HepG2 (cell line): Measurements from ENCODE around the gene MAP10. TPM values are rescaled to one million over a fixed set of nuclear protein-coding genes. Genes with fewer than 3 reads are reported as not detected.

Experiments used
- ATAC-seq: fragments of 200-7000 bp; cut with Tn5 transposase; 3 replicates; pipeline ENCODE4 v1.9.1; 2020; ENCODE audit warnings: mild to moderate bottlenecking, moderate library complexity
- BruUV-seq: library from RNA; stranded (reverse); fragments of 400-500 nt; replicated peaks from 2 replicates; lab custom pipeline; 2021; lab: Mats Ljungman, UMichigan
- CTCF ChIA-PET: fragments of 300-600 bp; formaldehyde crosslinking; extraction: SDS; loops from one replicate; lab custom pipeline; 2021; ENCODE audit warnings: low total read pairs, inconsistent platforms, low intra/inter-chr PET ratio; lab: Yijun Ruan, JAX
- POLR2A ChIA-PET: fragments of 350-600 bp; sonication (Branson Sonifier 250); formaldehyde crosslinking; loops from one replicate; lab custom pipeline; 2020; ENCODE audit warnings: antibody characterized with exemption, inconsistent platforms; lab: Yijun Ruan, JAX
- DNase-seq: peaks from one replicate; pipeline ENCODE4 v3.0.0-alpha.2; 2015; ENCODE audit warnings: low spot score
- FAIRE-seq: peaks from 3 replicates; lab custom pipeline; 2011; peaks lifted over from hg19 to GRCh38; lab: Jason Lieb, UNC
- H2AFZ ChIP-seq: one replicate; pipeline ENCODE4 v1.6.1; 2011; ENCODE audit warnings: low read length, inconsistent platforms
- H3K27ac ChIP-seq: fragments of 300-600 bp; 3 replicates; pipeline ENCODE4 v1.8.0; 2011; ENCODE audit warnings: mixed run types, mild to moderate bottlenecking, mixed read lengths, low read length, inconsistent platforms; ENCODE audit not compliant: insufficient read depth; ENCODE audit errors: extremely low read length
- H3K27me3 ChIP-seq, 2 experiments: fragments of 200-600 bp in 1 of 2; 2 replicates in 1 of 2; 3 replicates in 1 of 2; pipeline versions ENCODE4 v1.6.0 to v1.8.0; 2011; ENCODE audit warnings: low read length in 2 of 2, mild to moderate bottlenecking in 2 of 2, moderate library complexity in 2 of 2, inconsistent platforms in 1 of 2; ENCODE audit not compliant: insufficient read depth in 2 of 2, control insufficient read depth in 1 of 2
- H3K36me3 ChIP-seq, 2 experiments: fragments of 200-600 bp in 1 of 2; replicated peaks in 1 of 2; 2 replicates in 1 of 2; 3 replicates in 1 of 2; pipeline versions ENCODE4 v1.5.1 to v1.8.0; 2011; ENCODE audit warnings: low read length in 2 of 2, inconsistent platforms in 1 of 2; ENCODE audit not compliant: insufficient read depth in 2 of 2, control insufficient read depth in 1 of 2
- H3K4me1 ChIP-seq: 2 replicates; pipeline ENCODE4 v1.5.1; 2012; ENCODE audit warnings: low read length, inconsistent platforms; ENCODE audit not compliant: insufficient read depth
- H3K4me2 ChIP-seq: 2 replicates; pipeline ENCODE4 v1.6.0; 2011; ENCODE audit warnings: low read depth, low read length, inconsistent platforms
- H3K4me3 ChIP-seq, 3 experiments: fragments of 200-600 bp in 1 of 3; sonication (generic), shearing (Covaris generic) in 1 of 3; replicated peaks in 1 of 3; 2 replicates each; pipeline ENCODE4 v1.5.1; 2011 to 2016; ENCODE audit warnings: low read length in 3 of 3, inconsistent platforms in 2 of 3, low read depth in 2 of 3, mild to moderate bottlenecking in 2 of 3, control low read depth in 1 of 3, mixed read lengths in 1 of 3; ENCODE audit not compliant: insufficient read depth in 1 of 3
- H3K79me2 ChIP-seq: one replicate; pipeline ENCODE4 v1.6.1; 2011; ENCODE audit warnings: low read length, inconsistent platforms; ENCODE audit not compliant: insufficient read depth
- H3K9ac ChIP-seq: 2 replicates; pipeline ENCODE4 v1.6.0; 2011; ENCODE audit warnings: mild to moderate bottlenecking, low read depth, low read length, inconsistent platforms; ENCODE audit not compliant: insufficient read depth
- H3K9me3 ChIP-seq: 2 replicates; pipeline ENCODE4 v1.5.1; 2012; ENCODE audit warnings: mild to moderate bottlenecking, low read length
- H4K20me1 ChIP-seq: 2 replicates; pipeline ENCODE4 v1.6.0; 2011; ENCODE audit warnings: inconsistent platforms, mild to moderate bottlenecking, low read length, moderate library complexity; ENCODE audit not compliant: insufficient read depth
- BORCS8-MEF2B ChIP-seq: sonication (generic); formaldehyde crosslinking; IDR thresholded peaks from 2 replicates; pipeline ENCODE4 v1.8.0; 2022; ENCODE audit warnings: mild to moderate bottlenecking, missing genetic modification reagents
- EED ChIP-seq: sonication (generic); formaldehyde crosslinking; IDR thresholded peaks from 2 replicates; pipeline ENCODE4 v1.5.0; 2020; ENCODE audit warnings: mild to moderate bottlenecking, missing genetic modification reagents
- NFE2L2 ChIP-seq: fragments of 150-350 bp; IDR thresholded peaks from 2 replicates; pipeline ENCODE4 v1.6.1; 2014; ENCODE audit warnings: low read length
- NFKBIZ ChIP-seq: IDR thresholded peaks from 2 replicates; pipeline ENCODE4 v1.6.1; 2018; ENCODE audit warnings: missing genetic modification reagents, missing compliant biosample characterization
- PHB2 ChIP-seq: fragments of 450-650 bp; IDR thresholded peaks from 2 replicates; pipeline ENCODE4 v1.6.1; 2018; ENCODE audit not compliant: partially characterized antibody
- PHF5A ChIP-seq: IDR thresholded peaks from one replicate; pipeline ENCODE4 v1.6.1; 2018; ENCODE audit warnings: low read depth, missing genetic modification reagents; ENCODE audit not compliant: unreplicated experiment
- SRY ChIP-seq: sonication (generic); formaldehyde crosslinking; IDR thresholded peaks from 2 replicates; pipeline ENCODE4 v1.8.0; 2022; ENCODE audit warnings: mild to moderate bottlenecking, missing genetic modification reagents
- TBL1XR1 ChIP-seq: fragments of 150-350 bp; IDR thresholded peaks from 2 replicates; pipeline ENCODE4 v1.6.1; 2014; ENCODE audit warnings: borderline replicate concordance, low read length; ENCODE audit not compliant: partially characterized antibody
- TEAD3 ChIP-seq: optimal IDR thresholded peaks from 2 replicates; pipeline ENCODE3; 2016; ENCODE audit warnings: borderline replicate concordance
- TGIF2 ChIP-seq: IDR thresholded peaks from 2 replicates; pipeline ENCODE4 v1.6.1; 2016; ENCODE audit warnings: control low read depth, missing compliant biosample characterization
- TSC22D2 ChIP-seq: sonication (generic); formaldehyde crosslinking; IDR thresholded peaks from 2 replicates; pipeline ENCODE4 v1.5.1; 2020; ENCODE audit warnings: missing genetic modification reagents, mild to moderate bottlenecking, borderline replicate concordance
- ZBTB7B ChIP-seq: sonication (generic); formaldehyde crosslinking; IDR thresholded peaks from 2 replicates; pipeline ENCODE4 v1.4.0; 2020; ENCODE audit warnings: missing genetic modification reagents
- ZFP1 ChIP-seq: IDR thresholded peaks from 2 replicates; pipeline ENCODE4 v1.6.1; 2016
- ZNF24 ChIP-seq: fragments of 450-650 bp; IDR thresholded peaks from 2 replicates; pipeline ENCODE4 v1.6.1; 2017; ENCODE audit warnings: antibody characterized with exemption, mild to moderate bottlenecking
- ZNF256 ChIP-seq: sonication (generic); formaldehyde crosslinking; conservative IDR thresholded peaks from 2 replicates; pipeline ENCODE4 v1.4.0; 2020; ENCODE audit warnings: missing genetic modification reagents
- ZNF263 ChIP-seq: sonication (generic); formaldehyde crosslinking; IDR thresholded peaks from 2 replicates; pipeline ENCODE4 v1.4.0; 2020; ENCODE audit warnings: missing genetic modification reagents
- ZNF44 ChIP-seq: sonication (generic); formaldehyde crosslinking; IDR thresholded peaks from 2 replicates; pipeline ENCODE4 v1.5.1; 2020; ENCODE audit warnings: mild to moderate bottlenecking, missing genetic modification reagents
- ZNF558 ChIP-seq: sonication (generic); formaldehyde crosslinking; IDR thresholded peaks from 2 replicates; pipeline ENCODE4 v1.9.0; 2022; ENCODE audit warnings: mild to moderate bottlenecking, missing genetic modification reagents, borderline replicate concordance
- ZNF577 ChIP-seq: sonication (generic); formaldehyde crosslinking; IDR thresholded peaks from 2 replicates; pipeline ENCODE4 v1.4.0; 2020; ENCODE audit warnings: mild to moderate bottlenecking, low read depth, missing genetic modification reagents, borderline replicate concordance
- ZNF614 ChIP-seq: IDR thresholded peaks from 2 replicates; pipeline ENCODE4 v1.6.1; 2018; ENCODE audit warnings: missing biosample characterization, missing genetic modification reagents, inconsistent platforms, borderline replicate concordance
- ZNF772 ChIP-seq: sonication (generic); formaldehyde crosslinking; IDR thresholded peaks from 2 replicates; pipeline ENCODE4 v1.5.0; 2020; ENCODE audit warnings: mild to moderate bottlenecking, missing genetic modification reagents
- ZNF780A ChIP-seq: sonication (generic); formaldehyde crosslinking; IDR thresholded peaks from 2 replicates; pipeline ENCODE4 v1.8.0; 2022; ENCODE audit warnings: mild to moderate bottlenecking, missing genetic modification reagents, moderate library complexity
- ZNF782 ChIP-seq: sonication (generic); formaldehyde crosslinking; IDR thresholded peaks from 2 replicates; pipeline ENCODE4 v1.4.0; 2020; ENCODE audit warnings: missing genetic modification reagents, mild to moderate bottlenecking, borderline replicate concordance
- WGBS: methylation state at CpG from one replicate; pipeline ENCODE4 v1.1.6; 2017; ENCODE audit warnings: low lambda C conversion rate; 5-methylcytosine and 5-hydroxymethylcytosine counted together
- in situ Hi-C: cut with HindIII; loops from 2 replicates; pipeline ENCODE4 v1.10.0; 2017; ENCODE audit warnings: low pct_unique_long_range_greater_than_20kb; ENCODE audit not compliant: extremely low pct_ligation_motif_present
- intact Hi-C: fragments of 100-400 bp; cut with micrococcal nuclease; formaldehyde crosslinking; loops from one replicate; pipeline ENCODE4 v1.10.0; 2022; ENCODE audit not compliant: unreplicated experiment
- polyA plus RNA-seq, 8 experiments: library from polyadenylated mRNA; depleted of rRNA in 3 of 8; stranded (reverse) in 7 of 8; unstranded in 1 of 8; fragments of >200 nt; fragmentation: Illumina TruSeq in 4 of 8; extraction: Trizol in 4 of 8; gene quantifications; 2 replicates each; pipeline versions ENCODE4 v1.2.1 to v1.2.3, GENCODE V29; 2011 to 2016; ENCODE audit warnings: low read depth in 4 of 8, missing spikeins in 1 of 8, mixed read lengths in 1 of 8; ENCODE audit not compliant: insufficient read depth in 1 of 8
- total RNA-seq, 5 experiments: library from RNA; depleted of rRNA; stranded (reverse); fragments of >200 nt; fragmentation: Illumina TruSeq; extraction: Trizol; gene quantifications; 2 replicates each; pipeline ENCODE4 v1.2.3, GENCODE V29; 2016; ENCODE audit warnings: low read depth in 1 of 5
- TF ChIP-seq, protein P1 (sequence below): sonication (generic); formaldehyde crosslinking; IDR thresholded peaks from 2 replicates; pipeline ENCODE4 v1.4.0; 2020; ENCODE audit warnings: missing genetic modification reagents

The MAP10 gene
- total and polyA plus RNA-seq, 2 of the 13 experiments (the other 11 are each of a cell fraction or from before 2014, with no cell fraction given): not detected

DNA sequence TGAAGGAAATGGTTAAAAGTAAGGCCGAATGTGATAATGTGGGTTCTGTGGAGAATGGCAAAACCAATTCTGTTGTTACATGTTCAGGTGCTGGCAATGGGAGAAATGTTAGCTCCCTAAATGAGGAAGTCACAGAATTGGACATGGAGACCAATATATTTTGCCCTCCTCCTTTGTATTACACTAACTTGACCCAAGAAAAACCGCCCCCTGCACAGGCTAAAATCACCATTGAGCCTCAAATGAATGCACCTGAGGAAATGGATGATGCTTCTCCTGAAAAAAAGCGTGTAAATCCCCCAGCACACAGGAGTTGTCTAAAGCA, 932 bp downstream of the MAP10 start:
- no peak overlapping the region for H3K4me2 ChIP-seq

DNA sequence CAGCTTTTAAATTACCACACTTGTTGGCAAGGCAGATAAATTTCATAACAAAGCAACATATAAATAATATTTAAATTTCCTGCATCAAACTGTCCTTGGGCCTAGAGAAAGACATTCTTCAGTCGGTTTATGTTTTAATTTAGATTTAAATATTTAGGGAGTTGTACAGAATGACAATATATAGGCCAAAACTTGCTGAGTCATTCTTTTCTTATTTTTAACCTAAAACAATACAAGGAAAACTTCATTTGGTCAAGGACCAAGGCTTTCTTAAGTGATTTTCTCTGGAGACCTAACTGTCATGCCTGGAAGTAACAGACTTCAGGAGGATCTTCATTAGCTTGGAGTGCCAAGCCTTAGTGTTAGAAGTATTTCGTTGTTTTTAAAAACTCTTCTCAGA, 5.6 kb downstream of the MAP10 start:
- intact Hi-C loops (no loop called here), in situ Hi-C loops (no loop called here)
- BruUV-seq: no TSS peak
- H3K9ac ChIP-seq: no peak overlapping the region
- H3K4me2 ChIP-seq: no peak overlapping the region
- FAIRE-seq: no peak
- H4K20me1 ChIP-seq: no peaks in the 10 kb centered on the region
- ATAC-seq: no peak
- CTCF ChIA-PET: no interaction called here
- no peak for DNase-seq
- POLR2A ChIA-PET: no interaction called here
- peaks cover 9% of the 10 kb centered on the region for H3K4me1 ChIP-seq
- no peak overlapping the region for H3K27ac ChIP-seq
- no peak overlapping the region for H3K4me3 ChIP-seq
- no peaks in the 10 kb centered on the region for H3K9me3 ChIP-seq
- no peaks in the 10 kb centered on the region for H3K36me3 ChIP-seq
- H3K79me2 ChIP-seq: no peaks in the 10 kb centered on the region
- WGBS: 0% methylated on average over 2 of the region's 2 CpGs
- H3K27me3 ChIP-seq: no peaks in the 10 kb centered on the region; a peak in 1 of 5 replicates
- H2AFZ ChIP-seq: no peak overlapping the region
- no peak for TF ChIP-seq SRY
- no peak for TF ChIP-seq BORCS8-MEF2B
- no peak for TF ChIP-seq ZNF782 (CRISPR knock-in tag)
- TF ChIP-seq NFE2L2: peak; percentile 84
- TF ChIP-seq ZNF558 (CRISPR knock-in tag): no peak
- no peak for TF ChIP-seq ZNF44 (CRISPR knock-in tag)
- TF ChIP-seq ZNF263 (CRISPR knock-in tag): no peak
- no peak for TF ChIP-seq ZNF577 (CRISPR knock-in tag)

More for the DNA sequence above, 932 bp downstream of the MAP10 start:
- Histone ChIP-seq H3K79me2 (no peaks in the 10 kb centered on the region), H3K27ac (no peak overlapping the region), H3K9ac (no peak overlapping the region), H3K27me3 (no peaks in the 10 kb centered on the region; a peak in 1 of 5 replicates), H3K4me3 (no peak overlapping the region), H3K36me3 (no peaks in the 10 kb centered on the region), H4K20me1 (no peaks in the 10 kb centered on the region), H2AFZ (no peak overlapping the region), H3K4me1 (peaks cover 9% of the 10 kb centered on the region)
- BruUV-seq: no TSS peak
- ATAC-seq (no peak), DNase-seq (no peak)
- ChIA-PET CTCF (no interaction called here), POLR2A (no interaction called here)
- intact Hi-C loops (no loop called here), in situ Hi-C loops (no loop called here)
- 33% methylated on average over 3 of the region's 3 CpGs for WGBS
- TF ChIP-seq ZNF772 (CRISPR knock-in tag) (no peak), ZFP1 (no peak), ZNF256 (CRISPR knock-in tag) (no peak), ZBTB7B (CRISPR knock-in tag) (no peak), ZNF780A (CRISPR knock-in tag) (no peak), PHF5A (CRISPR knock-in tag) (no peak), TSC22D2 (CRISPR knock-in tag) (no peak), PHB2 (no peak), EED (CRISPR knock-in tag) (no peak), NFKBIZ (CRISPR knock-in tag) (no peak), ZNF24 (no peak), ZNF614 (no peak), TGIF2 (CRISPR knock-in tag) (no peak), TBL1XR1 (no peak), TEAD3 (CRISPR knock-in tag) (no peak)
- TF ChIP-seq, protein P1, sequence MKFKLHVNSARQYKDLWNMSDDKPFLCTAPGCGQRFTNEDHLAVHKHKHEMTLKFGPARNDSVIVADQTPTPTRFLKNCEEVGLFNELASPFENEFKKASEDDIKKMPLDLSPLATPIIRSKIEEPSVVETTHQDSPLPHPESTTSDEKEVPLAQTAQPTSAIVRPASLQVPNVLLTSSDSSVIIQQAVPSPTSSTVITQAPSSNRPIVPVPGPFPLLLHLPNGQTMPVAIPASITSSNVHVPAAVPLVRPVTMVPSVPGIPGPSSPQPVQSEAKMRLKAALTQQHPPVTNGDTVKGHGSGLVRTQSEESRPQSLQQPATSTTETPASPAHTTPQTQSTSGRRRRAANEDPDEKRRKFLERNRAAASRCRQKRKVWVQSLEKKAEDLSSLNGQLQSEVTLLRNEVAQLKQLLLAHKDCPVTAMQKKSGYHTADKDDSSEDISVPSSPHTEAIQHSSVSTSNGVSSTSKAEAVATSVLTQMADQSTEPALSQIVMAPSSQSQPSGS (CRISPR knock-in tag): no peak
- TF ChIP-seq, all 625 proteins: peak for 0
- no peaks in the 10 kb centered on the region for H3K9me3 ChIP-seq
- no peak for FAIRE-seq
